Measurements from ENCODE around the gene SLC16A3.

SLC16A3 gene

GRCh38 chr17:82269882-82270500 lies 41.1 kb downstream of the SLC16A3 start:
- no peak for DNase-seq

DNA sequence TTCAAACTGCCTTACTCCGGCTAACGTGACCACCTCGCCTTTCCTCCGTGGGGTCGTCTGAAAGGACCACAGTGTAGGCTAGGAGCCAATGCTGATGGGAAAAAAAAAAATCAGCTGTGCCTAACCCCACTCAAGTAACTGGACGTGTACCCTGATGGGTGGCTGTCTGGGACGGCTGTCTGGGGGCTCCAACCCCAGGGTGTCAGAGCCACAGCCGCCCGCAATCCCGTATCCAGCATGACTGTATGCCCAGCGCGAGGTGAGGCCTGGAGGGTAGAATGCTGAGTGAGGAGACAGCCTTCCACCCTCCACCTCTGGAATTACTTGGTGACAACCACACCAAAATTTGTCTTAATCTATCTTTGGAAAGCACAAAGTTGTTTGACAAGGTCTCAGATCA lies 41.8 kb downstream of the SLC16A3 start:
- no peak for DNase-seq

GRCh38 chr17:82271401-82271800 lies 42.6 kb downstream of the SLC16A3 start:
- no peak for DNase-seq

DNA sequence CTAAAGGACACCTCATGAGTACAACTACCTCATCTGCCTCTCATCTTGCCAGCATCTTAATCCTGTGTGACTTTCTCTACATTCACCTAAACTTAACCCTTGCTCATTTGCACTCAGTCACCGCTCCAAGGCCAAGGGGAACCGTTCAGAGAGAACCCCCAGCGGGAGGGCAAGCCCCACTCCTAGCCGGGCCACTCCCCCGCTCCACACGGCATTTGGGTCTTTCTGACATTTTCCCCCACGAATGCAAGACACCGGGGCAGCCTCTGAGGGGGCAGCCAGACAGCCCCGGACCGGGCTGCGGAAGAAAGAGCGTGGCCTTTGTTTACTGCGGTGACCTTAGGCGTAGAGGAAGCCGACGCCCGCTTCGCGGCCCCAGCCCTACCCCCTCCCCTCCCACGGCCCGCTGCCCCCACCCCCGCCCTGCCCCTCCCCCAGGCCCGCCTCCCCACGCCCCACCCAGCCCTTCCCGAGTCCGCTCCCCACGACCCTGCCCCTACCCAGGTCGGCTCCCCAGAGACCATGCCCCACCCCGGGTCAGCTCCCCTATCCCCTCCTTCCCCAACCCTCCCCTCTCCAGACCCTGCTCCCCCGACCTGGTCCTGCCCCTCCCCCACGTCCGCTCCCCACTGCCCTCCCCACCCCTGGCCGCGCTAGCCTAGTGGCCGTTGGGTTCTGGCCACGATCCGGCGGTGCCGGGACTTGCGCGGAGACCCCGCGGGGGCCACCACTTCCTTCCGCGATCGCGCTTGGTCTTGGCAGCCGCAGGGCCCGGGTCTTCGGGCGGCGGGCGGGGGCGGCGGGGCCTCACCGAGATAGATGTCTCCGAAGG lies 43.9 kb downstream of the SLC16A3 start:
- peak; percentile 43 for DNase-seq

GRCh38 chr17:82273327-82274133 lies 44.7 kb downstream of the SLC16A3 start, which contains the start of gene CSNK1D:
TSS of gene CSNK1D (minus strand) at chr17:82273700. CDS start at chr17:82273381, 319 bp downstream.
- peak; percentile 88 for DNase-seq

GRCh38 chr17:82274134-82275020 lies 45.5 kb downstream of the SLC16A3 start:
- DNase-seq: no peak

DNA sequence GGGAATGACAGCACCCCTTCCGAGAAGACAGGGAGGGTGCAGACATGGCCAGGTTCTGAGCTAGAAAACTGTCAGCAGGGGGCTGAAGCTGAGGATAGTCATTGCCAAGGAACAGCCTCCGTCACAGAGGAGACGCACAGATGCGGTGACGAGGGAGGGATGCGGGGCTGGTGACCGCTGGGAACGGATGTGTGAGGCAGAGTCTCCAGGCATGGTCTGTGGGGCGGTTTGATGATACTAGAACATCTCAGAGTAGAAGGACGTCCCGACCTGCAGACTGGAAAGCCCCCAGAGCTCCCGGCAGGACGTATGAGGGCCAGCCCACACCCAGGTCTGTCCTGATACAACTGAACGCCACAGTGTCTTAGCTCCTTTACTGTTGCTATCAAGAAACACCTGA lies 46.5 kb downstream of the SLC16A3 start:
- DNase-seq: no peak

- DNase-seq: no peak
These were observed 48.1 kb downstream of the SLC16A3 start for GRCh38 chr17:82276938-82277337.

DNA sequence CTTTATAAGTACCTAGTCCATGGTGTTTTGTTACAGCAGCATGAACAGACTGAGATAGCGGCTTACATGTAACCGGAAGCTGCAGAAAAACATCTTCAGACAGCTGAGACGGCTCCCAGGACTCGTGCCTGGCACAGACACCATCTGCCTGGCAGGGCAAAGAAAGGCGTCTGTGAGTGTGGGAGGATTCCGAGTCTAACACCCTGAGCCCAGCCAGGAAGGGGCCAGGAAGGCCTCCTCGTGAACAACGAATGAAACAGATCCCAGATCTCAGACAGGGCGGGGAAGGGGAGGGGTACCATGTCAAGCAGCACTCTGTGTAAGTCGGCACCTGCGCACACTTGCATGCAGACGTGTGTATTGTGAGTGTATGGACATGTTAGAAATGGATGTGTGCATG lies 49.0 kb downstream of the SLC16A3 start:
- DNase-seq: no peak

GRCh38 chr17:82278308-82278707 lies 49.5 kb downstream of the SLC16A3 start:
- no peak for DNase-seq

DNA sequence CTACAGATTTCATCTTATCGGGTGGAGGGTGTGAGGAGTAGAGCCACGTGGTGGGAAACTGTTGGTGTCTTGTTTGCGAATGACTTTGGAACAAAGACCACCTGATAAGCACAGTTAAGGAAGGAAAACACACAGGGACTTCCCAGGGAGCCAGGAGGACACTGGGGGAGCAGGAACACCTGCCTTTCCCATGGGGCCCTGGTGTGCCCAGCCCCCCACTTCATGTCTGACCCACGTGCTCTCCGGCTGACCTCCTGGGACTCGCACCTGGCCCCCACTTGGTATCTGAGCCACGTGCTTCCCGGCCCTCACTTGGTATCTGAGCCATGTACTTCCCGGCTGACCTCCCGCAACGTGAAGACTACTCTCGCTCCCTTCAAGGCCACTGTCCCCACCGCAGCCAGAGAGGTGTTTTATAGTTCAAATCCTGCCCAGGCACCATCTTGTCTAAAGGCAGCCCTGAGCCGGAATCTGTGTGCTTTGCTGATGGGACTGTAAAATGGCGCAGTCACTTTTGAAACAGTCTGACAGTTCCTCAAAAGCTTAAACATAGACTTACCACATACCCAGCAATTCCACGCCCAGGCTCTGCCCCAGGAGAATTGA lies 50.0 kb downstream of the SLC16A3 start:
- DNase-seq: no peak

GRCh38 chr17:82280537-82280936 lies 51.7 kb downstream of the SLC16A3 start:
- no peak for DNase-seq

GRCh38 chr17:82281076-82281475 lies 52.2 kb downstream of the SLC16A3 start:
- DNase-seq: no peak

DNA sequence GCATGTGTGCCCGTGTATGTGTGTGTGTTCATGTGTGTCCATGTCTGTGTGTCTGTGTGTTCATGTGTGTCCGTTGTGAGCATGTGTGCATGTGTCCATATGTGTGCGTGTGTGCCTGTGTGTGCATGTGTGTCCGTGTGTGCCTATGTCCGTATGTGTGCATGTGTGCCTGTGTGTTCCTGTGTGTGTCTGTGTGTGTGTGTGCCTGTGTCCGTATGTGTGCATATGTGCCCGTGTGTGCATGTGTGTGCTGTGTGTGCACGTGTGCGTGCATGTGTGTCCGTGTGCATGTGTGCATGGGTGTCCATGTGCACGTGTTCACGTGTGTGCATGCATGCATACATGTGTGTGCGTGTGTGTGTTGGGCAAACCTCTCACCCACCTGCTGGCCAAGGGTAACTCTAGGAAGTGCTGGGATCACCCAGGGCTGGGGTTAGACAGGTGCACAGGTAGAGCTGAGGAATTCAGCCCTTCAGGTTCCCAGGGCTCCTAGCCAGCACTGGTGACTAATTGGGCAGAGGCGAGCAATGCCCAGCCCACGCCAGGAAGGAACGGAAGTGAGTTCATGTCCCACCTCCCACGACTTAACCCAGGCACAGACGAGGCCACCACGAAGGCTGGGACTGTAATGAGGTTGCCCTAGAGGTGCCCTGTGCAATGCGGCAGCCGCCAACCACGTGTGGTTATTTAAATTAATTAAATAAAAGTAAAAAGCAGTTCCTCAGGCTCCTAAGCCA lies 52.8 kb downstream of the SLC16A3 start:
- DNase-seq: peak; percentile 85

DNA sequence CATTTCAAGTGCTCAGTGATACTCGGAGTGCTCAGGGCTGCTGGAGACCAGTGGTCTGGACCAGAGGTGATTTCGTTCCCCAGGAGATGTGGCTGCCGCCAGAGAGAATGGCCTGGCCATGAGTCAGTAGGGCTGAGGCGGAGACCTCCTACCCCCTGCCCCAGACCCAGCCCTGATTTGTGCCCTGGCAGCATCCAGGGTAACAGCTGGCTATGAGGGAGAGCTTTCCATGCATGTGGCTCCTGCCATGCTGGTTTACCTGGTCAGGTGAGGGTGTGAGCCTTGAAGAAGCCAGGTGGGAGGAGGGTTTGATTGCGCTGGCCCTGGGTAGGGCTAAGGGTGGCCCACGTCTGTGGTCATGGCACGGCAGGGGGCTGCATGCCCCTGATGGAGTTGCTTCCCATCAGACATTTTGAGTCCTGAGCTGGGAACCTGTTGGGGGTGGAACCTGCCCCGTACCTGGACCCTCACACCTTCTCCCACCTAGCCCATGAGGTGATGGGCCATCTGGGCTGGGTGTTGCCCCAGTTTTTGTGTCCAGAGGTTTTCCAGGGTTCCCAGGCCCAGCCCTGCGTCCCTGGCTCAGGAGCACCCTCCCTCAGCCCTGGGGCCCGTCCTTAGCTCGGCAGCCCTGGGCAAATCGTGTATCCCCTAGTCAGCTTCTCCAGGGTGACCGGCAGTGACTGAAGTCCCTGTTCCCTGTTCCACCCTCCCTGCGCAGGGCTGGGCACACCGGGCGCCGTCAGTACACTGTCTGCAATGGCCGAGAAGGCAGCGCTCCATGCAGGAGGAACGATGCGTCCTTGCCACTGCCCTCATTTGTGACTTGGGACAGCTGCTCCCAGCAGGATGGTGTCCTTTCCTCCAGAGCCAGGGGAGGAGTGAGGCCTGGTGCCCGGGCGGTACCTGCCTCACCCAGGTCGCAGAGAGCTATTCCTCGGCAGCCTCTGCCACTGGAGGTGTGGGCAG lies 53.7 kb downstream of the SLC16A3 start:
- DNase-seq: no peak

DNA sequence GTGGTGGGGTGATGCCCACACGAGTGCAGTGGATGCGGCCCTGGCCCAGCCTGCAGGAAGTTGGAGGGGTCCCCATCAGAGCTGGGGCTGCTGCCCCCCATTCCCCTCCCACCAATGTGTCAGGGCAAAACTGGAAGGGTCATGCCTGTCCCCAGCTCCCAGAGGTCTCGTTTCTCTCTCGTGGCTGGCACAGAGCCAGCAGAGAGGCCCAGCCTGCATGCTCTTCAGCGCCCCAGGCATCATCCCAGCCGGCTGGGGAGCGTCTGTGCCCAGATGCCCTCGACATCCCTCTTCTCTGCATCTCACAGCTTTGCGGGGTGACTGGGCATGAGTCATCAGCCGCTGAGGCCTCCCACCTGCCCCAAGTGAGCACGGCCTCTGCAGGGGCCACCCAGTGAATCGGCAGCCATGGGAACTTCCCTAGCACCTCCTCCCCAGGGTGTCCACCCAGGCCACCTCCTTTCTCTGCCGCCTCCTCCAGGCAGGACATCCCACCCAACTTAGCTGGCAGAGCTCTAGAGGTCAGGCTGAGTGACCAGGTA lies 54.4 kb downstream of the SLC16A3 start:
- peak; percentile 69 for DNase-seq

GRCh38 chr17:82285141-82285540 lies 56.3 kb downstream of the SLC16A3 start:
- DNase-seq: no peak

GRCh38 chr17:82287013-82287867 lies 58.4 kb downstream of the SLC16A3 start:
- no peak for DNase-seq
